Keratinocyte (primary cell): Measurements from ENCODE around the gene ANKRD39. TPM values are rescaled to one million over a fixed set of nuclear protein-coding genes. Genes with fewer than 3 reads are reported as not detected.

ENCODE experiments used
- DNase-seq: peaks from one replicate; pipeline ENCODE4 v3.0.0-alpha.2; 2011; ENCODE audit warnings: low read depth, missing footprints, low spot score
- FAIRE-seq: peaks from 2 replicates; lab custom pipeline; 2011; peaks lifted over from hg19 to GRCh38; lab: Jason Lieb, UNC
- H2AFZ ChIP-seq: 2 replicates; pipeline ENCODE4 v1.6.0; 2012; ENCODE audit warnings: low read length, control low read depth, inconsistent platforms; ENCODE audit not compliant: control insufficient read depth
- H3K27ac ChIP-seq: 2 replicates; pipeline ENCODE4 v1.5.1; 2011; ENCODE audit warnings: low read length; ENCODE audit not compliant: control insufficient read depth, insufficient read depth
- H3K27me3 ChIP-seq: 3 replicates; pipeline ENCODE4 v1.6.0; 2011; ENCODE audit warnings: low read length; ENCODE audit not compliant: control insufficient read depth, insufficient read depth; ENCODE audit errors: extremely low read depth
- H3K36me3 ChIP-seq, 2 experiments: 2 replicates in 1 of 2; 3 replicates in 1 of 2; pipeline ENCODE4 v1.5.1; 2011; ENCODE audit warnings: low read length in 2 of 2, mild to moderate bottlenecking in 1 of 2; ENCODE audit not compliant: control insufficient read depth in 2 of 2, insufficient read depth in 2 of 2; ENCODE audit errors: extremely low read depth in 1 of 2
- H3K4me1 ChIP-seq: 3 replicates; pipeline ENCODE4 v1.5.1; 2011; ENCODE audit warnings: low read length; ENCODE audit not compliant: control insufficient read depth, insufficient read depth; ENCODE audit errors: extremely low read depth
- H3K4me2 ChIP-seq: 3 replicates; pipeline ENCODE4 v1.6.0; 2011; ENCODE audit warnings: low read depth, low read length; ENCODE audit not compliant: control insufficient read depth, insufficient read depth; ENCODE audit errors: extremely low read depth
- H3K4me3 ChIP-seq, 3 experiments: fragments of 200-600 bp in 1 of 3; sonication (generic) in 1 of 3; 2 replicates in 2 of 3; 3 replicates in 1 of 3; pipeline ENCODE4 v1.5.1; 2011 to 2016; ENCODE audit warnings: low read length in 3 of 3, mild to moderate bottlenecking in 3 of 3, control low read depth in 2 of 3, inconsistent platforms in 1 of 3, low read depth in 1 of 3, mixed read lengths in 1 of 3, mixed run types in 1 of 3, moderate library complexity in 1 of 3; ENCODE audit not compliant: control insufficient read depth in 2 of 3, insufficient read depth in 2 of 3; ENCODE audit errors: extremely low read depth in 1 of 3
- H3K79me2 ChIP-seq: 2 replicates; pipeline ENCODE4 v1.6.0; 2012; ENCODE audit warnings: low read length; ENCODE audit not compliant: control insufficient read depth, insufficient read depth
- H3K9ac ChIP-seq: 3 replicates; pipeline ENCODE4 v1.6.0; 2011; ENCODE audit warnings: low read length; ENCODE audit not compliant: control insufficient read depth, insufficient read depth; ENCODE audit errors: extremely low read depth
- H3K9me1 ChIP-seq: 3 replicates; pipeline ENCODE4 v1.6.0; 2011; ENCODE audit warnings: low read length; ENCODE audit not compliant: control insufficient read depth, insufficient read depth; ENCODE audit errors: extremely low read depth
- H3K9me3 ChIP-seq: 2 replicates; pipeline ENCODE4 v1.5.1; 2012; ENCODE audit warnings: low read depth, low read length; ENCODE audit not compliant: control insufficient read depth
- H4K20me1 ChIP-seq: 3 replicates; pipeline ENCODE4 v1.6.0; 2011; ENCODE audit warnings: low read length; ENCODE audit not compliant: control insufficient read depth, insufficient read depth; ENCODE audit errors: extremely low read depth
- CTCF ChIP-seq, 3 experiments: IDR thresholded peaks in 1 of 3; conservative IDR thresholded peaks in 1 of 3; optimal IDR thresholded peaks in 1 of 3; 2 replicates in 2 of 3; 3 replicates in 1 of 3; pipeline versions ENCODE3 to v1.5.1; 2011; ENCODE audit warnings: low read length in 3 of 3, mild to moderate bottlenecking in 3 of 3, moderate library complexity in 2 of 3, control low read depth in 1 of 3, inconsistent platforms in 1 of 3; ENCODE audit not compliant: insufficient read depth in 2 of 3; ENCODE audit errors: extremely low read depth in 1 of 3
- EZH2 ChIP-seq: IDR thresholded peaks from one replicate; pipeline ENCODE4 v1.6.1; 2012; ENCODE audit warnings: inconsistent platforms, mild to moderate bottlenecking, low read length, moderate library complexity
- dilution Hi-C: fragments of 300-500 bp; cut with MboI; formaldehyde crosslinking; loops from one replicate; pipeline ENCODE4 v1.7.0; 2020; ENCODE audit warnings: low sequenced_read_pairs; ENCODE audit not compliant: extremely low pct_ligation_motif_present
- polyA plus RNA-seq, 5 experiments: library from polyadenylated mRNA; depleted of rRNA in 3 of 5; stranded (reverse) in 3 of 5; stranded (forward) in 1 of 5; unstranded in 1 of 5; fragments of >200 nt; gene quantifications; 1 replicate in 1 of 5; 2 replicates in 3 of 5; 3 replicates in 1 of 5; pipeline versions ENCODE4 v1.2.1 to v1.2.3, GENCODE V29; 2011 to 2012; ENCODE audit warnings: missing spikeins in 2 of 5, low read depth in 1 of 5, low replicate concordance in 1 of 5

Gene ANKRD39
- polyA plus RNA-seq, 1 donor (not counting 4 experiments of a cell fraction or from before 2014, with no cell fraction given), result 7.2 TPM

GRCh38 chr2:96801005-96801785, 56.6 kb downstream of the ANKRD39 start:
- no peak overlapping the region for H3K4me3 ChIP-seq
- no peak for TF ChIP-seq EZH2
- TF ChIP-seq CTCF (optimal IDR thresholded peaks at IDR 0.05 in 1 of 3, IDR thresholded peaks at IDR 0.05 in 1 of 3, conservative IDR thresholded peaks at IDR 0.05 in 1 of 3; ENCODE audit: extremely low read depth in 1 of 3, insufficient read depth in 2 of 3, low read length in 3 of 3), result peak; percentile 85 to 100 (median 96)
- H3K27me3 ChIP-seq, result no peaks in the 10 kb centered on the region
- no peaks in the 10 kb centered on the region for H4K20me1 ChIP-seq
- dilution Hi-C loops, result no loop called here
- H3K4me2 ChIP-seq, result no peak overlapping the region
- DNase-seq (no peak), FAIRE-seq (peak; percentile 60)
- H3K79me2 ChIP-seq, result no peaks in the 10 kb centered on the region
- H3K27ac ChIP-seq, result no peak overlapping the region
- no peaks in the 10 kb centered on the region for H3K9me3 ChIP-seq
- no peak overlapping the region for H2AFZ ChIP-seq
- H3K4me1 ChIP-seq, result no peaks in the 10 kb centered on the region
- H3K36me3 ChIP-seq, result peaks cover 0 to 3% of the 10 kb centered on the region in 2 experiments
- no peaks in the 10 kb centered on the region for H3K9me1 ChIP-seq
- no peak overlapping the region for H3K9ac ChIP-seq

GRCh38 chr2:96800061-96801004, 57.5 kb downstream of the ANKRD39 start:
- H2AFZ ChIP-seq, result no peak overlapping the region
- dilution Hi-C loops, result no loop called here
- no peaks in the 10 kb centered on the region for H3K79me2 ChIP-seq
- H3K4me3 ChIP-seq, result no peak overlapping the region
- no peak overlapping the region for H3K27ac ChIP-seq
- H3K9me3 ChIP-seq, result no peaks in the 10 kb centered on the region
- no peak overlapping the region for H3K9ac ChIP-seq
- H3K4me2 ChIP-seq, result no peak overlapping the region
- DNase-seq (no peak), FAIRE-seq (no peak)
- H3K9me1 ChIP-seq, result no peaks in the 10 kb centered on the region
- no peaks in the 10 kb centered on the region for H3K4me1 ChIP-seq
- H3K27me3 ChIP-seq, result no peaks in the 10 kb centered on the region
- H4K20me1 ChIP-seq, result no peaks in the 10 kb centered on the region
- H3K36me3 ChIP-seq, result peaks cover 0 to 3% of the 10 kb centered on the region in 2 experiments
- no peak for TF ChIP-seq EZH2
- no peak for TF ChIP-seq CTCF (optimal IDR thresholded peaks at IDR 0.05 in 1 of 3, IDR thresholded peaks at IDR 0.05 in 1 of 3, conservative IDR thresholded peaks at IDR 0.05 in 1 of 3; ENCODE audit: extremely low read depth in 1 of 3, insufficient read depth in 2 of 3, low read length in 3 of 3)
